A549 (cell line): ENCODE results near the gene PRX. TPM values are rescaled to one million over a fixed set of nuclear protein-coding genes. Genes with fewer than 3 reads are reported as not detected.

Source experiments
- ATAC-seq, 2 experiments: fragments of 200-7000 bp in 1 of 2; fragments of >200 bp in 1 of 2; cut with Nextera tagmentation in 1 of 2; cut with Tn5 transposase in 1 of 2; 3 replicates each; pipeline versions ENCODE4 v1.8.0 to v1.9.1; 2018 to 2020; ENCODE audit warnings: mild to moderate bottlenecking in 1 of 2, moderate library complexity in 1 of 2
- CTCF ChIA-PET: fragments of 300-600 bp; sonication (Branson Sonifier 250); formaldehyde crosslinking; extraction: SDS; loops from one replicate; lab custom pipeline; 2021; ENCODE audit warnings: antibody characterized with exemption, inconsistent platforms; lab: Yijun Ruan, JAX
- POLR2A ChIA-PET: fragments of 350-600 bp; formaldehyde crosslinking; extraction: SDS; loops from one replicate; lab custom pipeline; 2021; ENCODE audit warnings: antibody characterized with exemption, inconsistent platforms; lab: Yijun Ruan, JAX
- DNase-seq, 2 experiments: peaks; one replicate each; pipeline versions ENCODE4 v3.0.0 to v3.0.0-alpha.2; 2011 to 2016; ENCODE audit warnings: low read depth in 1 of 2, low spot score in 1 of 2
- FAIRE-seq: peaks from 2 replicates; lab custom pipeline; 2011; peaks lifted over from hg19 to GRCh38; lab: Jason Lieb, UNC
- H3K27ac ChIP-seq, 2 experiments: fragments of >200 bp; sonication (Bioruptor Twin); formaldehyde crosslinking; 3 replicates each; pipeline ENCODE4 v1.5.1; 2016 to 2017
- H3K4me1 ChIP-seq: fragments of >200 bp; sonication (Bioruptor Twin); formaldehyde crosslinking; 3 replicates; pipeline ENCODE4 v1.6.1; 2016
- H3K4me2 ChIP-seq: fragments of >200 bp; sonication (Bioruptor Twin); formaldehyde crosslinking; 3 replicates; pipeline ENCODE4 v1.6.1; 2016
- H3K4me3 ChIP-seq: fragments of >200 bp; sonication (Bioruptor Twin); formaldehyde crosslinking; 3 replicates; pipeline ENCODE4 v1.5.1; 2016
- H3K9me3 ChIP-seq: fragments of >200 bp; sonication (Bioruptor Twin); formaldehyde crosslinking; 3 replicates; pipeline ENCODE4 v1.6.1; 2016
- BHLHE40 ChIP-seq: IDR thresholded peaks from 2 replicates; pipeline ENCODE4 v1.6.1; 2012; ENCODE audit warnings: low read depth, low read length, inconsistent platforms
- CEBPB ChIP-seq, 2 experiments: fragments of >200 bp in 1 of 2; sonication (Bioruptor Twin) in 1 of 2; formaldehyde crosslinking in 1 of 2; IDR thresholded peaks; 2 replicates each; pipeline ENCODE4 v1.6.1; 2012 to 2016
- ESRRA ChIP-seq: fragments of 150-350 bp; IDR thresholded peaks from 2 replicates; pipeline ENCODE4 v1.6.1; 2014; ENCODE audit warnings: mild to moderate bottlenecking, low read length, borderline replicate concordance
- HDAC2 ChIP-seq: fragments of 200-600 bp; sonication (generic); IDR thresholded peaks from 2 replicates; pipeline ENCODE4 v1.6.1; 2016
- HOXB5 ChIP-seq: fragments of 250-450 bp; sonication (Bioruptor Pico); IDR thresholded peaks from 2 replicates; pipeline ENCODE4 v1.5.0; 2020; ENCODE audit warnings: mild to moderate bottlenecking, moderate library complexity
- PHF8 ChIP-seq: fragments of 200-600 bp; sonication (generic); IDR thresholded peaks from 2 replicates; pipeline ENCODE4 v1.6.1; 2016; ENCODE audit warnings: low read depth, mild to moderate bottlenecking, antibody characterized with exemption, moderate library complexity, borderline replicate concordance
- RNF2 ChIP-seq: fragments of 200-600 bp; sonication (generic); IDR thresholded peaks from 2 replicates; pipeline ENCODE4 v1.6.1; 2016; ENCODE audit warnings: low read depth, mild to moderate bottlenecking, antibody characterized with exemption, moderate library complexity, borderline replicate concordance
- SREBF2 ChIP-seq: fragments of 450-650 bp; IDR thresholded peaks from 2 replicates; pipeline ENCODE4 v1.6.1; 2014; ENCODE audit warnings: mild to moderate bottlenecking, moderate library complexity
- WGBS: methylation state at CpG from one replicate; pipeline ENCODE4 v1.1.6; 2017; ENCODE audit errors: missing lambda C conversion rate; 5-methylcytosine and 5-hydroxymethylcytosine counted together
- polyA plus RNA-seq, 4 experiments: library from polyadenylated mRNA; depleted of rRNA in 3 of 4; stranded (reverse); fragments of >200 nt; fragmentation: RNase III in 1 of 4; extraction: RNeasy Plus Mini Kit Qiagen cat#74134 plus additional on column Dnase treatment in 1 of 4; gene quantifications; 2 replicates in 3 of 4; 3 replicates in 1 of 4; pipeline ENCODE4 v1.2.3, GENCODE V29; 2011 to 2017
- TF ChIP-seq, protein P1 (sequence below): IDR thresholded peaks from 2 replicates; pipeline ENCODE4 v1.6.1; 2012; ENCODE audit warnings: low read depth, borderline replicate concordance
- TF ChIP-seq, protein P2 (sequence below): fragments of >200 bp; sonication (Bioruptor Twin); formaldehyde crosslinking; IDR thresholded peaks from 3 replicates; pipeline ENCODE4 v1.5.1; 2016
- TF ChIP-seq, protein P3 (sequence below): IDR thresholded peaks from 2 replicates; pipeline ENCODE4 v1.6.1; 2012

Gene PRX
- polyA plus RNA-seq, 2 of the 4 experiments (the other 2 are of a cell fraction): 1.6 to 1.8 TPM

DNA sequence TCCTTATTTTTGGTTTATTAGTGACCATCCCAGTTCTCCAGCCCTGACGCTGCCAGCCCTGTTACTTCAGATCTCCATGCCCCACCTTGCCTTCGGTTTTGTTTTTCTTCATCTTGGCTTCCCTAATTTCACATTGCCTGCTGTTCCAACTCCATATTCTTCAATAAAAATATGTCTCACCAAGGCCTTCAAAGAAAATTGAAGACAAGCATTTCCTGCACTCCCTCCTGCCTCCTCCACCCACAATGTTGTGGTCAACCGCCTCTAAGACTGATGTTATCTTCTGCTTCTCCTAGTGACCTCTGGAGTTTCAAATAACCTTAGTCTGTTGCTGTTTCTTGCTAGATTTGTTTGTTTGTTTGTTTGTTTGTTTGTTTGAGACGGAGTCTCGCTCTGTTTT is 50.1 kb downstream of the PRX start (continued):
- TF ChIP-seq PHF8 (no peak), RNF2 (no peak), BHLHE40 (no peak)
- TF ChIP-seq, protein P1, sequence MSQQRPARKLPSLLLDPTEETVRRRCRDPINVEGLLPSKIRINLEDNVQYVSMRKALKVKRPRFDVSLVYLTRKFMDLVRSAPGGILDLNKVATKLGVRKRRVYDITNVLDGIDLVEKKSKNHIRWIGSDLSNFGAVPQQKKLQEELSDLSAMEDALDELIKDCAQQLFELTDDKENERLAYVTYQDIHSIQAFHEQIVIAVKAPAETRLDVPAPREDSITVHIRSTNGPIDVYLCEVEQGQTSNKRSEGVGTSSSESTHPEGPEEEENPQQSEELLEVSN: no peak

DNA sequence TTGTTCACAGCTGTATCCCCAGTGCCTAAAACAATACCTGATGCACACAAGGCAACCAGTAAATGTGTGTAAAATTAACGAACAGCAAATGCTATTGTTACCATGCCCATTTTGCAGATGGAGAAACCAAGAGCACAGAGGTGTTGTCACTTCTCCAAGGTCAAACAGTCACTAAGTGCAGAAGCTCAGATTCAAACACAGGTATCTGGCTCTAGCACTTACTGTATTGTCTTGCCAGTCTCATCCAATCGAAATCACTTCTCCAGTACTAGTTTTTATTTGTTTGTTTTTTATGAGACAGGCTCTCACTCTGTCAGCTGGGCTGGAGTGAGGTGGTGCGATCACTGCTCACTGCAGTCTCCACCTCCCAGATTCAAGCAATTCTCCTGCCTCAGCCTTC is 51.0 kb downstream of the PRX start:
- CTCF ChIA-PET: interaction anchor here (0.9 to 1.4 kb wide), 2 partner anchors 9 to 11 kb away, joined by 3 read pairs; no protein-coding TSS in a partner anchor
- TF ChIP-seq ESRRA: 0 out of 2 replicates have a peak, but pooled peaks have one; percentile 45
- TF ChIP-seq, protein P2, sequence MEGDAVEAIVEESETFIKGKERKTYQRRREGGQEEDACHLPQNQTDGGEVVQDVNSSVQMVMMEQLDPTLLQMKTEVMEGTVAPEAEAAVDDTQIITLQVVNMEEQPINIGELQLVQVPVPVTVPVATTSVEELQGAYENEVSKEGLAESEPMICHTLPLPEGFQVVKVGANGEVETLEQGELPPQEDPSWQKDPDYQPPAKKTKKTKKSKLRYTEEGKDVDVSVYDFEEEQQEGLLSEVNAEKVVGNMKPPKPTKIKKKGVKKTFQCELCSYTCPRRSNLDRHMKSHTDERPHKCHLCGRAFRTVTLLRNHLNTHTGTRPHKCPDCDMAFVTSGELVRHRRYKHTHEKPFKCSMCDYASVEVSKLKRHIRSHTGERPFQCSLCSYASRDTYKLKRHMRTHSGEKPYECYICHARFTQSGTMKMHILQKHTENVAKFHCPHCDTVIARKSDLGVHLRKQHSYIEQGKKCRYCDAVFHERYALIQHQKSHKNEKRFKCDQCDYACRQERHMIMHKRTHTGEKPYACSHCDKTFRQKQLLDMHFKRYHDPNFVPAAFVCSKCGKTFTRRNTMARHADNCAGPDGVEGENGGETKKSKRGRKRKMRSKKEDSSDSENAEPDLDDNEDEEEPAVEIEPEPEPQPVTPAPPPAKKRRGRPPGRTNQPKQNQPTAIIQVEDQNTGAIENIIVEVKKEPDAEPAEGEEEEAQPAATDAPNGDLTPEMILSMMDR: no peak
- TF ChIP-seq, protein P3, sequence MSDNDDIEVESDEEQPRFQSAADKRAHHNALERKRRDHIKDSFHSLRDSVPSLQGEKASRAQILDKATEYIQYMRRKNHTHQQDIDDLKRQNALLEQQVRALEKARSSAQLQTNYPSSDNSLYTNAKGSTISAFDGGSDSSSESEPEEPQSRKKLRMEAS: no peak
- TF ChIP-seq HOXB5 (CRISPR knock-in tag): no peak
- TF ChIP-seq HDAC2: no peak
- H3K4me2 ChIP-seq: no peak overlapping the region
- DNase-seq: no peak
- 74% methylated on average over 3 of the region's 3 CpGs for WGBS
- POLR2A ChIA-PET: no interaction called here
- H3K9me3 ChIP-seq: no peaks in the 10 kb centered on the region
- peaks cover 16% of the 10 kb centered on the region for H3K4me1 ChIP-seq
- FAIRE-seq: no peak
- H3K27ac ChIP-seq: no peak overlapping the region
- ATAC-seq: no peak
- no peak overlapping the region for H3K4me3 ChIP-seq

DNA sequence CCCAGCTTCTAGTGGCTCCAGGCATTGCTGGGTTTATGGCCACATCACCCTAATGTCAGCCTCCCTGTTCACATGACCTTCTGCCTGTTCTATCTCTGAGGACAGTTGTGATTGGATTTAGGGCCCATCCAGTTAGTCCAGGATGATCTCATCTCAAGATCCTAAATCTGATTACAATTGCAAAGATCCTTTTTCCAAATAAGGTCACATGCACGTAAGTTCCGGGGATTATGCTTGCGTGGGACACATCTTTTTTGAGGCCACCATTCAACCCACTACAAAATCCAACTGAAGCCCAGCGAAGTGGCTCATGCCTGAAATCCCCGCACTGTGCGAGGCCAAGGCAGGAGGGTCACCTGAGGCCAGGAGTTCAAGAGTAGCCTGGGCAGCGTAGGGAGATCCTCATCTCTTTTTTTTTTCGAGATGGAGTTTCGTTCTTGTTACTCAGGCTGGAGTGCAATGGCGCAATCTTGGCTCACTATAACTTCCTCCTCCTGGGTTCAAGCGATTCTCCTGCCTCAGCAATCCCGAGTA is 52.4 kb downstream of the PRX start:
- FAIRE-seq: peak; percentile 98
- WGBS: 94% methylated on average over 12 of the region's 12 CpGs
- H3K4me2 ChIP-seq: no peak overlapping the region

DNA sequence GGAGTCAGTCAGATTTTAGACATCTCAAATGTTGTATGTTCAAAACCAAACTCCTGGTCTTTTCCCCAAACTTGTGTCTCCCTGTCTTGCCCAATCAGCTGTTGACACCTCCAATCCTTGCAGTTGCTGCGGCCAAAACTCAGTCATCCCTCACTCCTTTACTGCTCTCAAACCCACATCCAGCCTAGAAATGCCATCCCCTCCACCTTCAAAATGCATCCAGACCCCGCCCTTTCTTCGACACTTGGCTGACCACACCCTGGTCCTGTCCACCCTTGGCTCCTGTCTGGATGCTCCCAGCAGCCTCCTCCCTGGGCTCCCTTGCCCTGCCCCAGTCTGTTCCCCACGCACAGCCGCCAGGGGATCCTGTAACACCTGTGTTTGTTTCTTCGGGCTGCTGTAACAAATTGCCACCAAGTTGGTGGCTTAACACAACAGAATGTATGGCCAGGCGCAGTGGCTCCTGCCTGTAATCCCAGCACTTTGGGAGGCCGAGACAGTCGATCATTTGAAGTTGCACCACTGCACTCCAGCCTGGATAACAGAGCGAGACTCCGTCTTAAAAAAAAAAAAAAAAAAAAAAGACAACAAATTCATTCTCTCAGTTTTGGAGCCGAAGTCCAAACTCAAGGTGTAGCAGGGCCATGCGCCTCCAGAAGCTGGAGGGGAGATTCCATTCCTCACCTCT is 53.0 kb downstream of the PRX start:
- CTCF ChIA-PET: interaction anchor here (0.5 kb wide), 1 partner anchor 63 kb away, joined by 3 read pairs; no protein-coding TSS in a partner anchor
- H3K27ac ChIP-seq: no peak overlapping the region
- POLR2A ChIA-PET: no interaction called here
- TF ChIP-seq BHLHE40: no peak
- no peak for TF ChIP-seq SREBF2
- TF ChIP-seq, protein P1: no peak
- 90% methylated on average over 13 of the region's 13 CpGs for WGBS
- 0 out of 3 replicates have a peak, but pooled peaks cover 2% of the 10 kb centered on the region for H3K4me1 ChIP-seq
- no peaks in the 10 kb centered on the region for H3K9me3 ChIP-seq
- H3K4me3 ChIP-seq: no peak overlapping the region
- peak; percentile 82 for FAIRE-seq
- peak in 1 of 2 experiments; percentile 19; a peak in 2 of 6 replicates for ATAC-seq
- H3K4me2 ChIP-seq: no peak overlapping the region
- DNase-seq: no peak

More for the DNA sequence above, 52.4 kb downstream of the PRX start:
- no peak for DNase-seq
- H3K27ac ChIP-seq: no peak overlapping the region
- H3K9me3 ChIP-seq: no peaks in the 10 kb centered on the region
- peak; percentile 9; a peak in 2 of 6 replicates for ATAC-seq
- POLR2A ChIA-PET: no interaction called here
- peaks cover 4% of the 10 kb centered on the region; the same call in 2 of the 3 replicates for H3K4me1 ChIP-seq
- CTCF ChIA-PET: interaction anchor here (0.9 to 1.4 kb wide), 2 partner anchors 10 to 104 kb away, joined by 3 read pairs; no protein-coding TSS in a partner anchor
- H3K4me3 ChIP-seq: no peak overlapping the region
- peak; percentile 22 to 40; a peak in 1 of 4 replicates for TF ChIP-seq CEBPB (IDR thresholded peaks at IDR 0.05)
- TF ChIP-seq, protein P2: no peak
